Measurements from ENCODE around the gene PLA2G4F.

The PLA2G4F gene

GRCh38 chr15:42184296-42184695, 27.9 kb upstream of the PLA2G4F start:
- in situ Hi-C loops (cut with MboI; ENCODE audit: low sequenced_read_pairs, unreplicated experiment): no loop called here
- TF ChIP-seq CTCF (IDR thresholded peaks at IDR 0.05; ENCODE audit: borderline replicate concordance, control extremely low read depth, extremely low read depth, insufficient read depth, missing control alignments): no peak
- DNase-seq (ENCODE audit: low spot score): peak; percentile 33

- TF ChIP-seq CTCF (IDR thresholded peaks at IDR 0.05; ENCODE audit: borderline replicate concordance, control extremely low read depth, extremely low read depth, insufficient read depth, missing control alignments): no peak
- DNase-seq (ENCODE audit: low spot score): no peak
- in situ Hi-C loops (cut with MboI; ENCODE audit: low sequenced_read_pairs, unreplicated experiment): no loop called here
These were observed 26.5 kb upstream of the PLA2G4F start for GRCh38 chr15:42182961-42183360.

- in situ Hi-C loops (cut with MboI; ENCODE audit: low sequenced_read_pairs, unreplicated experiment): no loop called here
- DNase-seq (ENCODE audit: low spot score): no peak
- no peak for TF ChIP-seq CTCF (IDR thresholded peaks at IDR 0.05; ENCODE audit: borderline replicate concordance, control extremely low read depth, extremely low read depth, insufficient read depth, missing control alignments)
These were observed 26.0 kb upstream of the PLA2G4F start for GRCh38 chr15:42182328-42182886.

- in situ Hi-C loops (cut with MboI; ENCODE audit: low sequenced_read_pairs, unreplicated experiment): no loop called here
- TF ChIP-seq CTCF (IDR thresholded peaks at IDR 0.05; ENCODE audit: borderline replicate concordance, control extremely low read depth, extremely low read depth, insufficient read depth, missing control alignments): no peak
These were observed 21.6 kb upstream of the PLA2G4F start for GRCh38 chr15:42178056-42178455.

GRCh38 chr15:42175671-42176070, 19.2 kb upstream of the PLA2G4F start:
- no peak for TF ChIP-seq CTCF (IDR thresholded peaks at IDR 0.05; ENCODE audit: borderline replicate concordance, control extremely low read depth, extremely low read depth, insufficient read depth, missing control alignments)
- in situ Hi-C loops (cut with MboI; ENCODE audit: low sequenced_read_pairs, unreplicated experiment): no loop called here

More at GRCh38 chr15:42178056-42178455, 21.6 kb upstream of the PLA2G4F start:
- DNase-seq (ENCODE audit: low spot score): no peak

GRCh38 chr15:42172475-42172874, 16.0 kb upstream of the PLA2G4F start:
- TF ChIP-seq CTCF (IDR thresholded peaks at IDR 0.05; ENCODE audit: borderline replicate concordance, control extremely low read depth, extremely low read depth, insufficient read depth, missing control alignments): no peak
- DNase-seq (ENCODE audit: low spot score): no peak
- in situ Hi-C loops (cut with MboI; ENCODE audit: low sequenced_read_pairs, unreplicated experiment): no loop called here

More at GRCh38 chr15:42175671-42176070, 19.2 kb upstream of the PLA2G4F start:
- no peak for DNase-seq (ENCODE audit: low spot score)

Data from GM13976 (cell line).